Measurements from ENCODE around the gene CYP26C1.
A peak's percentile ranks its signal among the peaks of the same experiment; 100 is the strongest.

CYP26C1 gene

GRCh38 chr10:93039110-93039509 is 21.5 kb upstream of the CYP26C1 start:
- Histone ChIP-seq H3K9ac (ENCODE audit: low read length in 5 of 5) (no peak overlapping the region), H3K27ac (ENCODE audit: low read depth, low read length) (no peak overlapping the region), H3K27me3 (ENCODE audit: control insufficient read depth in 5 of 5, insufficient read depth in 4 of 5, low read length in 5 of 5) (no peaks in the 10 kb centered on the region), H3K9me3 (ENCODE audit: control insufficient read depth in 5 of 5, low read length in 5 of 5) (no peaks in the 10 kb centered on the region), H3K4me3 (ENCODE audit: low read depth in 1 of 5, low read length in 5 of 5) (no peak overlapping the region), H3K4me1 (ENCODE audit: control insufficient read depth in 5 of 5, insufficient read depth in 5 of 5, low read length in 5 of 5) (peaks cover 0 to 5% (median 0%) of the 10 kb centered on the region in 5 donors), H3K36me3 (ENCODE audit: control insufficient read depth in 5 of 5, insufficient read depth in 5 of 5, low read length in 5 of 5) (no peaks in the 10 kb centered on the region)

GRCh38 chr10:93039721-93040120 is 20.9 kb upstream of the CYP26C1 start:
- Histone ChIP-seq H3K4me1 (ENCODE audit: control insufficient read depth in 5 of 5, insufficient read depth in 5 of 5, low read length in 5 of 5) (peaks cover 0 to 5% (median 0%) of the 10 kb centered on the region in 5 donors), H3K9me3 (ENCODE audit: control insufficient read depth in 5 of 5, low read length in 5 of 5) (no peaks in the 10 kb centered on the region), H3K9ac (ENCODE audit: low read length in 5 of 5) (no peak overlapping the region), H3K27me3 (ENCODE audit: control insufficient read depth in 5 of 5, insufficient read depth in 4 of 5, low read length in 5 of 5) (no peaks in the 10 kb centered on the region), H3K36me3 (ENCODE audit: control insufficient read depth in 5 of 5, insufficient read depth in 5 of 5, low read length in 5 of 5) (no peaks in the 10 kb centered on the region), H3K4me3 (ENCODE audit: low read depth in 1 of 5, low read length in 5 of 5) (no peak overlapping the region), H3K27ac (ENCODE audit: low read depth, low read length) (no peak overlapping the region)

- H3K27ac ChIP-seq (ENCODE audit: low read depth, low read length), result no peak overlapping the region
- H3K9ac ChIP-seq (ENCODE audit: low read length in 5 of 5), result no peak overlapping the region
- no peaks in the 10 kb centered on the region for H3K4me1 ChIP-seq (ENCODE audit: control insufficient read depth in 5 of 5, insufficient read depth in 5 of 5, low read length in 5 of 5)
- peaks cover 0 to 3% (median 2%) of the 10 kb centered on the region in 5 donors for H3K36me3 ChIP-seq (ENCODE audit: control insufficient read depth in 5 of 5, insufficient read depth in 5 of 5, low read length in 5 of 5)
- H3K4me3 ChIP-seq (ENCODE audit: low read depth in 1 of 5, low read length in 5 of 5), result no peak overlapping the region
- peaks cover 0 to 5% (median 0%) of the 10 kb centered on the region in 5 donors for H3K27me3 ChIP-seq (ENCODE audit: control insufficient read depth in 5 of 5, insufficient read depth in 4 of 5, low read length in 5 of 5)
- H3K9me3 ChIP-seq (ENCODE audit: control insufficient read depth in 5 of 5, low read length in 5 of 5), result no peaks in the 10 kb centered on the region
These were observed 6.1 kb upstream of the CYP26C1 start for GRCh38 chr10:93054486-93054885.

- Histone ChIP-seq H3K36me3 (ENCODE audit: control insufficient read depth in 5 of 5, insufficient read depth in 5 of 5, low read length in 5 of 5) (peaks cover 0 to 6% (median 3%) of the 10 kb centered on the region in 5 donors), H3K27me3 (ENCODE audit: control insufficient read depth in 5 of 5, insufficient read depth in 4 of 5, low read length in 5 of 5) (peaks cover 19 to 32% (median 26%) of the 10 kb centered on the region in 5 donors)
These were observed 2.5 kb upstream of the CYP26C1 start for GRCh38 chr10:93058139-93058538.

GRCh38 chr10:93060887-93061593 is 442 bp downstream of the CYP26C1 start:
- H3K4me3 ChIP-seq (ENCODE audit: low read depth in 1 of 5, low read length in 5 of 5), result peak overlapping the region in 1 of 5 donors; percentile 11
- no peak overlapping the region for H3K27ac ChIP-seq (ENCODE audit: low read depth, low read length)
- H3K27me3 ChIP-seq (ENCODE audit: control insufficient read depth in 5 of 5, insufficient read depth in 4 of 5, low read length in 5 of 5), result peaks cover 40 to 59% (median 48%) of the 10 kb centered on the region in 5 donors
- peaks cover 4 to 39% (median 30%) of the 10 kb centered on the region in 5 donors for H3K4me1 ChIP-seq (ENCODE audit: control insufficient read depth in 5 of 5, insufficient read depth in 5 of 5, low read length in 5 of 5)
- H3K36me3 ChIP-seq (ENCODE audit: control insufficient read depth in 5 of 5, insufficient read depth in 5 of 5, low read length in 5 of 5), result peaks cover 0 to 6% (median 3%) of the 10 kb centered on the region in 5 donors
- no peaks in the 10 kb centered on the region for H3K9me3 ChIP-seq (ENCODE audit: control insufficient read depth in 5 of 5, low read length in 5 of 5)
- no peak overlapping the region for H3K9ac ChIP-seq (ENCODE audit: low read length in 5 of 5)

More at GRCh38 chr10:93058139-93058538, 2.5 kb upstream of the CYP26C1 start:
- Histone ChIP-seq H3K9ac (ENCODE audit: low read length in 5 of 5) (no peak overlapping the region), H3K9me3 (ENCODE audit: control insufficient read depth in 5 of 5, low read length in 5 of 5) (no peaks in the 10 kb centered on the region), H3K27ac (ENCODE audit: low read depth, low read length) (no peak overlapping the region), H3K4me1 (ENCODE audit: control insufficient read depth in 5 of 5, insufficient read depth in 5 of 5, low read length in 5 of 5) (peaks cover 4 to 33% (median 26%) of the 10 kb centered on the region in 5 donors), H3K4me3 (ENCODE audit: low read depth in 1 of 5, low read length in 5 of 5) (no peak overlapping the region)

- H3K36me3 ChIP-seq (ENCODE audit: control insufficient read depth in 5 of 5, insufficient read depth in 5 of 5, low read length in 5 of 5), result peaks cover 0 to 6% (median 3%) of the 10 kb centered on the region in 5 donors
- H3K9ac ChIP-seq (ENCODE audit: low read length in 5 of 5), result peak overlapping the region in 1 of 5 donors; percentile 43
- peaks cover 47 to 67% (median 55%) of the 10 kb centered on the region in 5 donors for H3K27me3 ChIP-seq (ENCODE audit: control insufficient read depth in 5 of 5, insufficient read depth in 4 of 5, low read length in 5 of 5)
- no peak overlapping the region for H3K27ac ChIP-seq (ENCODE audit: low read depth, low read length)
- peaks cover 4 to 39% (median 30%) of the 10 kb centered on the region in 5 donors for H3K4me1 ChIP-seq (ENCODE audit: control insufficient read depth in 5 of 5, insufficient read depth in 5 of 5, low read length in 5 of 5)
- H3K9me3 ChIP-seq (ENCODE audit: control insufficient read depth in 5 of 5, low read length in 5 of 5), result no peaks in the 10 kb centered on the region
- H3K4me3 ChIP-seq (ENCODE audit: low read depth in 1 of 5, low read length in 5 of 5), result peak overlapping the region; percentile 57 to 66 (median 65)
These were observed 1.3 kb downstream of the CYP26C1 start for GRCh38 chr10:93061594-93062513.

GRCh38 chr10:93062514-93063143 is 2.0 kb downstream of the CYP26C1 start:
- peaks cover 4 to 39% (median 30%) of the 10 kb centered on the region in 5 donors for H3K4me1 ChIP-seq (ENCODE audit: control insufficient read depth in 5 of 5, insufficient read depth in 5 of 5, low read length in 5 of 5)
- H3K4me3 ChIP-seq (ENCODE audit: low read depth in 1 of 5, low read length in 5 of 5), result peak overlapping the region; percentile 57 to 66 (median 65)
- peaks cover 54 to 73% (median 61%) of the 10 kb centered on the region in 5 donors for H3K27me3 ChIP-seq (ENCODE audit: control insufficient read depth in 5 of 5, insufficient read depth in 4 of 5, low read length in 5 of 5)
- no peaks in the 10 kb centered on the region for H3K9me3 ChIP-seq (ENCODE audit: control insufficient read depth in 5 of 5, low read length in 5 of 5)
- peak overlapping the region in 1 of 5 donors; percentile 43 for H3K9ac ChIP-seq (ENCODE audit: low read length in 5 of 5)
- no peak overlapping the region for H3K27ac ChIP-seq (ENCODE audit: low read depth, low read length)
- peaks cover 0 to 6% (median 2%) of the 10 kb centered on the region in 5 donors for H3K36me3 ChIP-seq (ENCODE audit: control insufficient read depth in 5 of 5, insufficient read depth in 5 of 5, low read length in 5 of 5)

GRCh38 chr10:93063144-93063976 is 2.8 kb downstream of the CYP26C1 start:
- Histone ChIP-seq H3K36me3 (ENCODE audit: control insufficient read depth in 5 of 5, insufficient read depth in 5 of 5, low read length in 5 of 5) (peaks cover 0 to 3% (median 0%) of the 10 kb centered on the region in 5 donors), H3K9me3 (ENCODE audit: control insufficient read depth in 5 of 5, low read length in 5 of 5) (no peaks in the 10 kb centered on the region), H3K4me1 (ENCODE audit: control insufficient read depth in 5 of 5, insufficient read depth in 5 of 5, low read length in 5 of 5) (peaks cover 4 to 43% (median 33%) of the 10 kb centered on the region in 5 donors), H3K27ac (ENCODE audit: low read depth, low read length) (no peak overlapping the region), H3K4me3 (ENCODE audit: low read depth in 1 of 5, low read length in 5 of 5) (peak overlapping the region in 1 of 5 donors; percentile 59), H3K27me3 (ENCODE audit: control insufficient read depth in 5 of 5, insufficient read depth in 4 of 5, low read length in 5 of 5) (peaks cover 62 to 80% (median 68%) of the 10 kb centered on the region in 5 donors), H3K9ac (ENCODE audit: low read length in 5 of 5) (no peak overlapping the region)

Measured in subcutaneous abdominal adipose tissue (tissue), 5 donors.